T-cell (primary cell): ENCODE measurements around the gene CFAP77. TPM values are rescaled to one million over a fixed set of nuclear protein-coding genes. Genes with fewer than 3 reads are reported as not detected.
A peak's percentile ranks its signal among the peaks of the same experiment; 100 is the strongest.

Source experiments
- ATAC-seq, 4 experiments: fragments of 200-7000 bp in 3 of 4; fragments of 150-1000 bp in 1 of 4; cut with Tn5 transposase; replicated peaks in 1 of 4; 1 replicate in 3 of 4; 2 replicates in 1 of 4; pipeline ENCODE4 v1.10.0; 2021; ENCODE audit warnings: moderate library complexity in 3 of 4, mild to moderate bottlenecking in 2 of 4, moderate number of reproducible peaks in 1 of 4
- CTCF ChIA-PET, 2 donors: fragments of 300-600 bp; sonication (Branson Sonifier 250); formaldehyde crosslinking; loops; one replicate each; lab custom pipeline; 2022; ENCODE audit warnings: antibody characterized with exemption in 2 of 2; lab: Charles Lee
- POLR2A ChIA-PET, 2 donors: fragments of 300-600 bp; sonication (Branson Sonifier 250); formaldehyde crosslinking; loops; one replicate each; lab custom pipeline; 2022; ENCODE audit warnings: antibody characterized with exemption in 2 of 2; lab: Charles Lee
- DNase-seq, 35 experiments: peaks; one replicate each; pipeline versions ENCODE4 v3.0.0 to v3.0.0-alpha.2; 2013 to 2023
- H3K27ac ChIP-seq: one replicate; pipeline ENCODE4 v1.5.1; 2013; ENCODE audit warnings: low read length
- H3K27me3 ChIP-seq, 2 experiments: replicated peaks in 1 of 2; 1 replicate in 1 of 2; 2 replicates in 1 of 2; pipeline versions ENCODE4 v1.6.1 to v1.7.0; 2013; ENCODE audit warnings: low read length in 1 of 2, mixed read lengths in 1 of 2; ENCODE audit not compliant: control insufficient read depth in 2 of 2, insufficient read depth in 2 of 2; ENCODE audit errors: extremely low read depth in 1 of 2
- H3K36me3 ChIP-seq, 2 donors: 1 replicate in 1 of 2; 2 replicates in 1 of 2; pipeline versions ENCODE4 v1.6.1 to v1.7.0; 2013; ENCODE audit warnings: low read length in 1 of 2; ENCODE audit not compliant: control insufficient read depth in 2 of 2, insufficient read depth in 1 of 2; ENCODE audit errors: extremely low read depth in 1 of 2
- H3K4me1 ChIP-seq, 2 experiments: 1 replicate in 1 of 2; 2 replicates in 1 of 2; pipeline versions ENCODE4 v1.6.1 to v1.7.0; 2013; ENCODE audit warnings: low read length in 2 of 2, mixed read lengths in 1 of 2; ENCODE audit not compliant: insufficient read depth in 2 of 2, control insufficient read depth in 1 of 2; ENCODE audit errors: extremely low read depth in 1 of 2
- H3K4me3 ChIP-seq, 2 donors: 1 replicate in 1 of 2; 2 replicates in 1 of 2; pipeline versions ENCODE4 v1.5.1 to v1.7.0; 2013; ENCODE audit warnings: mild to moderate bottlenecking in 2 of 2, low read length in 1 of 2, moderate library complexity in 1 of 2; ENCODE audit not compliant: control insufficient read depth in 1 of 2; ENCODE audit errors: extremely low read depth in 1 of 2
- H3K9me3 ChIP-seq: 2 replicates; pipeline ENCODE4 v1.7.0; 2013
- H3K27ac Mint-ChIP-seq, 2 donors: one replicate each; pipeline ENCODE4 v1.8.0; 2020 to 2021; ENCODE audit warnings: mild to moderate bottlenecking in 2 of 2, mixed read lengths in 2 of 2
- H3K27me3 Mint-ChIP-seq, 2 donors: one replicate each; pipeline ENCODE4 v1.8.0; 2021 to 2022; ENCODE audit warnings: mixed read lengths in 2 of 2
- H3K36me3 Mint-ChIP-seq: one replicate; pipeline ENCODE4 v1.8.0; 2021; ENCODE audit warnings: mixed read lengths
- H3K4me1 Mint-ChIP-seq, 3 donors: one replicate each; pipeline ENCODE4 v1.8.0; 2020 to 2022; ENCODE audit warnings: mixed read lengths in 3 of 3, mild to moderate bottlenecking in 1 of 3
- H3K4me3 Mint-ChIP-seq, 3 donors: one replicate each; pipeline ENCODE4 v1.8.0; 2020 to 2022; ENCODE audit warnings: mild to moderate bottlenecking in 3 of 3, mixed read lengths in 3 of 3, moderate library complexity in 3 of 3
- H3K9me3 Mint-ChIP-seq, 3 donors: one replicate each; pipeline ENCODE4 v1.8.0; 2020 to 2022; ENCODE audit warnings: mixed read lengths in 3 of 3
- WGBS: methylation state at CpG from one replicate; pipeline ENCODE4 v1.1.5; 2013; ENCODE audit warnings: missing lambda C conversion rate; ENCODE audit not compliant: insufficient coverage; 5-methylcytosine and 5-hydroxymethylcytosine counted together
- total RNA-seq, 35 experiments: library from RNA in 6 of 35; stranded (reverse) in 6 of 35; fragments of 120-200 nt in 1 of 35; gene quantifications; one replicate each; pipeline versions ENCODE4 v1.2.1 to v1.2.4 and lab custom pipeline; 2013 to 2026

CFAP77 gene
- total RNA-seq, 5 donors from 2014 or later (not counting 1 experiment from before 2014, with no cell fraction given), result not detected

- H3K27ac ChIP-seq, result no peak overlapping the region
- H3K36me3 ChIP-seq, result no peaks in the 10 kb centered on the region
- H3K9me3 ChIP-seq, result no peaks in the 10 kb centered on the region
- H3K4me1 ChIP-seq, result peaks cover 0 to 19% of the 10 kb centered on the region in 2 experiments
- DNase-seq (no peak), ATAC-seq (no peak)
- ChIA-PET POLR2A (no interaction called here), CTCF (no interaction called here)
- no peak overlapping the region for H3K4me3 ChIP-seq
- H3K36me3 Mint-ChIP-seq, result peaks cover 4% of the 10 kb centered on the region
- H3K27ac Mint-ChIP-seq, result no peak overlapping the region
- H3K27me3 Mint-ChIP-seq, result peaks cover 59 to 82% of the 10 kb centered on the region in 2 donors
- H3K9me3 Mint-ChIP-seq, result no peaks in the 10 kb centered on the region
- peaks cover 11 to 96% of the 10 kb centered on the region in 2 experiments for H3K27me3 ChIP-seq
- peaks cover 7 to 11% (median 8%) of the 10 kb centered on the region in 3 donors for H3K4me1 Mint-ChIP-seq
- WGBS, result 16% methylated on average over 11 of the region's 15 CpGs
- H3K4me3 Mint-ChIP-seq, result no peak overlapping the region
Observed at GRCh38 chr9:132579427-132579798, 169.4 kb downstream of the CFAP77 start.

DNA sequence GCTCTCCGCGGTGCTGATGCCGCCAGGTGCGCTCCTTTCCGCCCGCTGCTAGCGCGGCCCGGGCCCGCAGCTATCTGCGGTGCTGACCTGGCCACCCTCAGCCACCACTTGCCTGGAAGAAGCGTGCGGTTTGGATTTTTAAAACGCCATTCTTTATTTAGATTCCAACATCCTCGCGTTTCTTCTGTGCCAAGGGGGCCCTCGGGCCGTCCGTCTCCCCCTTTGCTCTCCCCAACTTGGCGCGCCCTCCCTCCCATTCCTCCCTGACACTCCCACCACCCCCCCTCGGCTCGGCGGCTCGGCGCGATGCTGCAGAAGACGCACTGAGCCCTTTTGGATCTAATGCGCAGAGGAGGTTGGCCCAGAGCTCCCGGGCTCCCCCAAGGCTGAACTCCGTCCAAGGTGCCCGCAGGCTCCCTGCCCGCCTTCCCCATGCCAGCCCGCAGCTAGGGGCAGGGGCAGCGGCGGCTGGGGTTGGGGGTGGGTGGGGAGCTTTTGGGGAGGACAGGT is 172.3 kb downstream of the CFAP77 start, which contains the start of gene BARHL1:
TSS of gene BARHL1 (plus strand) at position 331 of the 510 bp plus-strand sequence. CDS start 192 bp downstream, outside the sequence.
- ChIA-PET POLR2A (no interaction called here), CTCF (no interaction called here)
- Histone ChIP-seq H3K9me3 (no peaks in the 10 kb centered on the region), H3K27me3 (peaks cover 21 to 96% of the 10 kb centered on the region in 2 experiments), H3K4me1 (peaks cover 0 to 27% of the 10 kb centered on the region in 2 experiments), H3K4me3 (peak within 1 kb of the TSS; percentile 19 to 56), H3K36me3 (no peaks in the 10 kb centered on the region), H3K27ac (no peak within 1 kb of the TSS)
- DNase-seq, result no peak
- ATAC-seq, result no peak
- Mint-ChIP-seq H3K27ac (no peak within 1 kb of the TSS), H3K4me1 (peaks cover 7 to 12% (median 8%) of the 10 kb centered on the region in 3 donors), H3K4me3 (peak within 1 kb of the TSS; percentile 45 to 70 (median 62)), H3K9me3 (no peaks in the 10 kb centered on the region), H3K27me3 (peaks cover 53 to 80% of the 10 kb centered on the region in 2 donors), H3K36me3 (no peaks in the 10 kb centered on the region)
- 3% methylated on average over 22 of the region's 36 CpGs for WGBS

- H3K9me3 ChIP-seq, result no peaks in the 10 kb centered on the region
- H3K27ac Mint-ChIP-seq, result no peak overlapping the region
- WGBS, result 16% methylated on average over 32 of the region's 37 CpGs
Observed at GRCh38 chr9:132582786-132583583, 173.0 kb downstream of the CFAP77 start.

DNA sequence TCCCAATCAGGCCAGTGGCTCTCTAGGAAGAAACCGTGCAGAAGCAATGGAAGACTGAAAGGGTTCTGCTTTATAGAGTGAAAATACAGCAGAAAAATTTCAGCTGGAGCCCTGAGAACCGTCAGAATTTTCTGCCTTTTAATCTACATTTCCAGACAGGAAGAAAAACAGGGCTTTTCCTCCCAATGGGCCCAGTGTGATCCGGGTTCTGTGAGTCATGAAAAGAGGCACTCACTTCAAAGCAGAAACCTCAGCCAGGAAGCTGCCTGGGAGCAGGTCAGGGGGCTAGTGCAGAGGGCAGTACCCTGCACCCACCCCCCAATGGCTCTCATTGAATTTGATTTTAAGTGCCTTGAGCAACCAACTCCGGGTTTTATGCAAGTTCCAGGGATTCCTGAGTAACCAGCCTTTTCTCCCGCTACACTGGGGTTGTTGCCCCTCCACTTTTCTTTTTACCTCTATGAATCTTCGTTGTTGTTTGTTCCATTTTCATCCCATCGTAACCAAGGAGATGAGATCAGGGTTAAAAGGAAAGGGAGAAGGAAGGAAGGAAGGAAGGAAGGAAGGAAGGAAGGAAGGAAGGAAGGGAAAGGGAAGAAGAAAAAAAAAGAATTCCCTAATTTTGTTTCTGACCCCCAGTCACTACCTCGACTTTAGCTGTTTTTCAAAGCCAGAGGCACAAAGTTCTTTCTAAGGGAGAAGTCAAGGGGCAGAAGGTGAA is 173.7 kb downstream of the CFAP77 start:
- peaks cover 27 to 98% of the 10 kb centered on the region in 2 experiments for H3K27me3 ChIP-seq
- H3K36me3 ChIP-seq, result no peaks in the 10 kb centered on the region
- H3K9me3 ChIP-seq, result no peaks in the 10 kb centered on the region
- H3K4me3 Mint-ChIP-seq, result no peak overlapping the region
- DNase-seq (no peak), ATAC-seq (no peak)
- no peaks in the 10 kb centered on the region for H3K9me3 Mint-ChIP-seq
- peaks cover 46 to 79% of the 10 kb centered on the region in 2 donors for H3K27me3 Mint-ChIP-seq
- H3K4me1 Mint-ChIP-seq, result peaks cover 7 to 14% (median 8%) of the 10 kb centered on the region in 3 donors
- no peak overlapping the region for H3K4me3 ChIP-seq
- H3K36me3 Mint-ChIP-seq, result no peaks in the 10 kb centered on the region
- CTCF ChIA-PET, result no interaction called here
- POLR2A ChIA-PET, result no interaction called here
- peaks cover 0 to 29% of the 10 kb centered on the region in 2 experiments for H3K4me1 ChIP-seq
- H3K27ac Mint-ChIP-seq, result no peak overlapping the region
- 0% methylated on average over 3 of the region's 8 CpGs for WGBS
- no peak overlapping the region for H3K27ac ChIP-seq

More at GRCh38 chr9:132582786-132583583, 173.0 kb downstream of the CFAP77 start:
- no peak overlapping the region for H3K27ac ChIP-seq
- Mint-ChIP-seq H3K27me3 (peaks cover 48 to 79% of the 10 kb centered on the region in 2 donors), H3K36me3 (no peaks in the 10 kb centered on the region), H3K4me1 (peaks cover 7 to 12% (median 8%) of the 10 kb centered on the region in 3 donors), H3K4me3 (no peak overlapping the region), H3K9me3 (no peaks in the 10 kb centered on the region)
- no peak for DNase-seq
- peaks cover 21 to 96% of the 10 kb centered on the region in 2 experiments for H3K27me3 ChIP-seq
- ChIA-PET POLR2A (no interaction called here), CTCF (no interaction called here)
- H3K4me3 ChIP-seq, result no peak overlapping the region
- H3K36me3 ChIP-seq, result no peaks in the 10 kb centered on the region
- no peak for ATAC-seq
- peaks cover 0 to 29% of the 10 kb centered on the region in 2 experiments for H3K4me1 ChIP-seq

GRCh38 chr9:132584601-132585560 is 174.9 kb downstream of the CFAP77 start:
- H3K27ac ChIP-seq, result no peak overlapping the region

More at GRCh38 chr9:132584601-132585560, 174.9 kb downstream of the CFAP77 start:
- DNase-seq, result no peak
- no peak overlapping the region for H3K4me3 ChIP-seq
- H3K36me3 ChIP-seq, result no peaks in the 10 kb centered on the region
- Mint-ChIP-seq H3K9me3 (no peaks in the 10 kb centered on the region), H3K4me3 (no peak overlapping the region), H3K27ac (no peak overlapping the region), H3K4me1 (peaks cover 7 to 13% (median 8%) of the 10 kb centered on the region in 3 donors), H3K27me3 (peaks cover 46 to 76% of the 10 kb centered on the region in 2 donors), H3K36me3 (no peaks in the 10 kb centered on the region)
- ChIA-PET CTCF (no interaction called here), POLR2A (no interaction called here)
- ATAC-seq, result no peak
- 14% methylated on average over 9 of the region's 30 CpGs for WGBS
- no peaks in the 10 kb centered on the region for H3K9me3 ChIP-seq
- peaks cover 27 to 96% of the 10 kb centered on the region in 2 experiments for H3K27me3 ChIP-seq
- peaks cover 0 to 34% of the 10 kb centered on the region in 2 experiments for H3K4me1 ChIP-seq
